RWPE1 (cell line): ENCODE results near the gene ZCCHC8.

Source experiments
- CTCF ChIA-PET: fragments of 350-600 bp; sonication (Branson Sonifier 250); formaldehyde crosslinking; extraction: SDS; loops from one replicate; lab custom pipeline; 2021; lab: Yijun Ruan, JAX
- POLR2A ChIA-PET: fragments of 400-600 bp; formaldehyde crosslinking; extraction: SDS; loops from one replicate; lab custom pipeline; 2020; ENCODE audit warnings: antibody characterized with exemption; ENCODE audit not compliant: low non-redundant PET; lab: Yijun Ruan, JAX
- DNase-seq: peaks from one replicate; pipeline ENCODE4 v3.0.0; 2012; ENCODE audit warnings: low spot score
- H3K27ac ChIP-seq: fragments of 450-650 bp; 2 replicates; pipeline ENCODE4 v1.5.1; 2017
- CTCF ChIP-seq: fragments of 450-650 bp; conservative IDR thresholded peaks from 2 replicates; pipeline ENCODE4 v1.5.1; 2017; ENCODE audit warnings: low read depth, mild to moderate bottlenecking

The ZCCHC8 gene

DNA sequence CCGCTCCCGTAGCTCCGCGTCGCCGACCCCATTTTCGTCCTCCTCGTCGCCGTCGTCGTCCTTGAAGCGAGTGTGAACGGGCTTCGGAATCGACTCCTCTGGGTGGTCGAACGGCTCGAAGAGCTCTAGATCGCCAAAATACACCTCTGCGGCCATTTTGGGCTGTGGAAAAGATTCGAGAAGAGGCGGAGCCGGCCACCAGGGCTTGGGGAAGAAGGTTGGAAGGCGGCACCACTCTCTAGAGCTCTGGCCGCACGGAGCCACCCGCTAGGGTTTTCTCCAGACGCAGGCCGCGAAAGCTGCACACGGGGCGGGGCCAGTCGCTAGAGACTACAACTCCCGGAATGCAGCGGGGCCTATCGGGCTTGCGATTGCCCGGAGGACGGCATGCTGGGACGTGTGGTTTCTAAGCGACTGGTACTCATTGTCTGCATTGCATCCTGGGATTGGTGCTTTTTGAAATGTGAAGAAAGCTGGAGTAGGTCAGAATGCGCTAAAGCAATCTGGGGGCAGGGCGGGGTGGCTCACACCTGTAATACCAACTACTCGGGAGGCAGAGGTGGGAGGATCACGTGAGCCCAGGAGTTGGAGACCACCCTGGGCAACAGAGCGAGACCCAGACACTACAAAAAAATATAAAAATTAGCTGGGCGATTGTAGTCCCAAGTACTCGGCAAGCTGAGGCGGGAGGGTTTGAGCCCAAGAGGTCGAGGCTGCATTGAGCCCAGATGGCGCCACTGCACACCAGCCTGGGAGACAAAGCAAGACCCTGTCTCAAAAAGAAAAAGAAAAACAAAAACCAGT lies at the start of gene ZCCHC8:
Gene ZCCHC8, minus strand, starts transcription at position 248 of the 804 bp plus-strand sequence. Its CDS starts 92 bp downstream, at position 156.
- peak; percentile 95 for DNase-seq
- peak within 1 kb of the TSS; percentile 99 for H3K27ac ChIP-seq
- no peak for TF ChIP-seq CTCF
- CTCF ChIA-PET, result interaction anchor here (0.6 to 1.0 kb wide), 4 partner anchors 67 to 294 kb away, joined by 3 to 7 read pairs (median 3); no protein-coding TSS in a partner anchor
- POLR2A ChIA-PET, result interaction anchor here (0.6 to 1.1 kb wide), 3 partner anchors 20 to 165 kb away, joined by 3 to 7 read pairs (median 3); partner anchors contain the start of genes KNTC1 and RSRC2

DNA sequence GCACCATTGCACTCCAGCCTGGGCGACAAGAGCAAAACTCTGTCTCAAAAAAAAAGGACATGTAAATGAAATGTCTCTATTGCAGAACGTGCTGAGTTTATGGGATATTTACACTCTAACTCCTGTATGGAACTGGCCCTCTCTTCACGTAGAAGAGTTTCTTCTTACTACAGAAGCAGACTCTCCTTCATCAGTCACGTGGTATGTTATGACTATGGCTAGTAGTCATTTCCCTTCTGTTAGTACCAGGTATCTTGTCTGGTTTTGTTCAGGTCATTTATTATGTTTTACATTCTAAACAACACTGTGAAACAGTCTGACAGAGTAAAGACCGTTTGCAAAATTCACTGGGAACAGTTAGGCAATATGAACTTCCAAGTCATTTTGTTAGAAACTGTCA lies 46.6 kb upstream of the ZCCHC8 start:
- no peak for DNase-seq
- H3K27ac ChIP-seq, result no peak overlapping the region; the same call in 1 of the 2 replicates
- no peak for TF ChIP-seq CTCF
- ChIA-PET POLR2A (no interaction called here), CTCF (no interaction called here)

DNA sequence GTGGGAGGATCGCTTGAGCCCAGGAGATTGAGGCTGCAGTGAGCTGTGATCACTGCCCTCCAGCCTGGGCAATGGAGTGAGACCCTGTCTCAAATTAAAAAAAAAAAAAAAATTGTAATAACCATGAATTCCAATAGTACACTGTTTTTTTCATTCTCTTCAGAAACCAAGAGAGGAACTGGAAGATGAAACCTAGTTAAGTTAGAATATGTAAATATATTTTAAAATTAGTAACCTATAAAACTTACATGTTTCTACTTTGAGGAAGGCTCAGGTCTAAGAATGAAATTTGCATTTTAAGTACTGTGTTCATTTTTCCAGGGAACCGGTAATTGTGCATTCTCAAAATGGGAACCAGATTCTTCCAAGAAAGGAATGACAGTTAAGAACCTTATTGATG lies 45.1 kb upstream of the ZCCHC8 start:
- no peak for TF ChIP-seq CTCF
- DNase-seq, result no peak
- CTCF ChIA-PET, result no interaction called here
- H3K27ac ChIP-seq, result no peak overlapping the region
- POLR2A ChIA-PET, result no interaction called here

DNA sequence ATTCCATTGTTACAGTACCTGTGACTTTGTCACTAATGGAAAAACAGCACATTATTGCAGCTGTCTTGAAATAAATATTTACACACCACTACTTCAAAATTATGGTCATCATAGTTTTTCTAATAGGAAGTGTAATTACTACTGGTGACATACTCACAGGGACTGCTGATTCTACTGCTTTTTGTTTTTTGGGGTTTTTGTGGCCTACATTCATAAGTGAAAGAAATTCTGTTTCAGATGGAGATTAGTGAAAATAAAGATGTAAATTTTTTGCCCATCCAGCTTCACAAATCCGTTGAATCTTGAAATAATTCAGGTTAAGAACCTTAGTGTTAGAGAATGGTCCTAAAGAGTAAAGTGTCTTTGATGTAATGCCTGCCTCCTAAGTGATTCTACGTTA lies 43.8 kb upstream of the ZCCHC8 start:
- ChIA-PET POLR2A (interaction anchor here (0.6 kb wide), 1 partner anchor 36 kb away, joined by 6 read pairs; no protein-coding TSS in a partner anchor), CTCF (no interaction called here)
- DNase-seq, result no peak
- no peak overlapping the region for H3K27ac ChIP-seq
- no peak for TF ChIP-seq CTCF

- TF ChIP-seq CTCF, result no peak
- H3K27ac ChIP-seq, result no peak overlapping the region
- CTCF ChIA-PET, result no interaction called here
- POLR2A ChIA-PET, result no interaction called here
- DNase-seq, result no peak
Measured at GRCh38 chr12:122538496-122538895, 37.8 kb upstream of the ZCCHC8 start.

- ChIA-PET CTCF (no interaction called here), POLR2A (no interaction called here)
- no peak for TF ChIP-seq CTCF
- no peak for DNase-seq
- H3K27ac ChIP-seq, result no peak overlapping the region
Measured at GRCh38 chr12:122537021-122537420, 36.3 kb upstream of the ZCCHC8 start.
